HG03045 (cell line): ENCODE results near the gene AGAP1.

Source experiments
- ATAC-seq: cut with Tn5 transposase; IDR thresholded peaks from one replicate; pipeline ENCODE4 v1.9.1; 2021; ENCODE audit warnings: mild to moderate bottlenecking, moderate library complexity; ENCODE audit not compliant: unreplicated experiment

The AGAP1 gene

GRCh38 chr2:236171181-236171679 is 677.4 kb downstream of the AGAP1 start:
- ATAC-seq, result no peak

DNA sequence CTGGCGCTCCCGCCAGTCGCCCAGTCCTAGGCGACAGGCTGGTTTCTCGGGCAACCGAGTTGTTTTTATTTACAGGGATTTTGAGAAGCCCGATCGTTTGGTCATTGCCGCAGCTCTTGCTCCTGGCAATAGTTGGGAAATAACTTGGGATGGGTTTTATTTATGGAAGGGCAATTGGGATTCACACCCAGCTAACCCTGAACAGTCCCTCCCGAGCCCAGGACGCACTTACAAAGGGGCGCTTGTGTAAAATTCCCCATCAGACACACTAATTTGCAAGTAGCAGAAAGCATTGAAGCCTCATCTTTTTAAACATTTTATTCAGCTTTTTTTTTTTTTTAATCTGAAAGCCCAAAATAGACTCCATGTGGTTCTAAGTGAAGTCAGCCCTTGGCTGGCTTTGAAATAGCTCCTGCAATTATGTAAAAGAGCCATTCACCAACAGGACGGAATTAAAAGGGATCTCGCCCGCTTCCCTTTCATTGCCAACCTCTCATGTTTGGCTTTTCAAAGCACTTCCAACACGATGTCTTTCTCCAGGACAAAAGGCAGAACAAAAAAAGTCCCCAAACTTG is 677.9 kb downstream of the AGAP1 start:
- no peak for ATAC-seq

DNA sequence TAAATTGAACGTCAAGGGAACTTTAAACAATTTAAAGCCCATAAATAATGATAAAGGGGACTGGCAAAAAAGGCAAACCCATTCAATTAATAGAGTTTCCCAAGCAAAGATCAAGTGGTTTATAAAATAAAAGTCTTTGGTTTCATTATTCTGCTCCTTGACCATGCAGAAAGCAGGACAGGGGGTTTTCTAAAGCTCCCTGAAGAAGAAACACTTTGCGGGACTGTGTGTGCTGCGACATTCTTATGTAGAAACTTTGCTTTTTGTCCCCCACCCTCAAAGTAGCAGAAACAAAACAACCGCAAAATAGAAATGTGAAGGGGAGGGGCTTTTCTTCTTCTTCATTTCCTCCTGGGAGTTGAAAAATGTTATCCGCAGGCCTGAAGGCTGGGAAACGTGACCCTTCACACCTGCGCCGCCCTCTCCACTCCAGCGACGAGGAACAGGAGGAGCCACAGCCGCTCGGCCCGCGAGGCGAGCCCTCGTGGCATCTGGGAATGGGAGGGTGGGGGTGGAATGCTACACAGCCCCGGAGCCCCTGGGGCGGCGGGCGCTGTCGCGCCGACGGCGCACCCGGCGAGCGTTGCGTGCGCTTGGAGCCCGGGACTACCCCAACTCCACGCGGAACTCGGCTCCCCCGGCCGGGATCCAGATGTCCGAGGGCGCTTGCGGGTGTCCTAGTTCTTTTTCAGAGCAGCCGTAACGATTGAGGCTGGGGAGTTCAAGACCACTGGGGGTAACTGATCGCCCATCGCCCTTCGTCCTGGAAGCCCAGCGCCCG is 678.6 kb downstream of the AGAP1 start:
- ATAC-seq, result no peak

GRCh38 chr2:236173036-236173728 is 679.3 kb downstream of the AGAP1 start:
- ATAC-seq, result no peak

- ATAC-seq, result no peak
Observed at GRCh38 chr2:236173729-236174607, 680.1 kb downstream of the AGAP1 start.

DNA sequence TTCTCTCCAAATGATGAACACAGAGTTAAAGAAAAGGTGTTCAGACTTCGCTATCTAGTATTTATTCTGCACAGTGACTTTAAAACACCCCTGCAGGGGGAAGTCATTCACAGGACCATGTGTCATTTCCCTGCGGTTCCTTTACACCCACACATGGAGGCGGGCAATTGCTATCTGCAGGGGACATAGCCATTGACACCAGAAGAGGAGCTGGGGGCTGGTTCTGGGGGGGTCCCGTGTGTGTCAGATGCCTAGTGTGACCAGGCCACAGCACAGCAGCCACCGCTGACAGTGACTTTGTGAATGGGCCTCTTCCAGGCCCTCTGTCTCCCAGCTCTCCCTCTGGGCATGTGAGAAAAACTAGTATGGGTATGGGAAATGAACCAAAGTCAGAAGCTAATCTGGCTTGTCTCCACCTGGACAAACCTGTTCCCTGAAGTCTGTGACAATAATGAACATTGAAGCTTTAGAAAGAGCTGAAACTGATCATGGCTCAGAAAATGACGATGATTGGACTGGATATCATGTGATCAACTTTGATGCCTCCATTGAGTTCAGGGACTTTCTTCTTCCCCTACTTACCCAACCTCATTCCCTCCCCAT is 681.8 kb downstream of the AGAP1 start:
- ATAC-seq, result no peak

GRCh38 chr2:236176417-236176816 is 682.6 kb downstream of the AGAP1 start:
- no peak for ATAC-seq

GRCh38 chr2:236176951-236177350 is 683.1 kb downstream of the AGAP1 start:
- ATAC-seq, result no peak

DNA sequence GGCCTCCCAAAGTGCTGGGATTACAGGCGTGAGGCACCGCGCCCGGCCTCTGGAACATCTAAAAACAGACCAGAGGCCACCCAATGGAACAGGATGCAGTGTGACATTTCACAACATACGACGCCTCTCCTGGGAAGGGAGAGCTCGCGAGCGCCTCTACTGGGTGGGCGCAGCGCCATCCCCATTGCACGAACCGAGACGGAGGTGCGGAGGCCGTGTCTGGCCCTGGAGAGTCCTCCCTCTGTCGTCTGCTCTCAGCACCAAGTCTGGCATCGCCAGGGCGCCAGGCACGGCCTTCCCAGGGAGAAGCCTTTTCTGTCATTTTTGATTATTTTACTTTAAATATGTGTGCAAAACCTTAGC is 683.7 kb downstream of the AGAP1 start:
- no peak for ATAC-seq

DNA sequence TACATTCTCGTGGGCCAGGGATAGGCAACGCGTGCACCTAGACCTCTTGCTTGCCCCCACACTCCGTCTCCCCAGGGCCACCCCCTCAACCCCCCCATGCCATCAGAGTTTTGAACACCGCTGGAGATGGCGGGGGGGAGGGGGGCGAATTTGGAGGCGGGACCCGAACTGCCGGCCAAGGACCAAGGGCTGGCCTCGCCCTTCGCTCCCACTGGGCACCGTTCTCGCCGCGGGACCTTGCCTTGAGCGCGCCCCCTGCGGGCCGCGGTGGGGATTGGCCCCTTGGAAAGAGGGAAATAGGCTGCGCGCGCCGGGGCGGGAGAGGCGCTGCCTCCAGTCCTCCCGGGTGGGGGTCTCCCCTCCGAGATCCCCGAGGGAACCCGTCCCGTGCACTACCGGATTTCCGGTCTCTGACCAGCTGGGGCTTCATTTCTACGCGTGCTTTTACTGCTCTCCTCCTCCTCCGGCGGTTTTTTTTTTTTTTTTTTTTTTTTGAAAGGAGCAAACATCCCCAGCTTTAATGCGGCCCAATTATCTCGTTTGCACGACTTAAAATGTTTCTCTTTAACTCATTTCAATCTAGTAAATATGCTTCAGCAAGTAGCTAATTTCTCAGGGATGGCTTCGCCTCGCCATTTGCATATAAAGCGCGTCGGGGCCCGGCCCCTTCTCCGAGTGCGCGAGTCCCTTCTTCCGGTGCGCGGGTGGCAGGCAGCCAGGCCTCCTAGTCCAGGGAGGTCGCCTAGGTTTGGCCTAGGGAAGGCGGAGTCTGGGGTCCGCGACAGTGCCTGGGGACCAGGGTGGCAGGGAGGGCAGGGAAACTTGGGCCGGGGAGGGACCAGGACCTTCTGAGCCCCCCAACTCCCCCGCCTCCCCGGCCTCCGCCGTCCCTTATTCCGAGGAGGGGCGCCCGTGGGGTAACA is 684.4 kb downstream of the AGAP1 start:
- no peak for ATAC-seq

- no peak for ATAC-seq
Observed at GRCh38 chr2:236178890-236179235, 685.0 kb downstream of the AGAP1 start.

GRCh38 chr2:236179236-236180075 is 685.6 kb downstream of the AGAP1 start:
- no peak for ATAC-seq

GRCh38 chr2:236180076-236180816 is 686.4 kb downstream of the AGAP1 start:
- no peak for ATAC-seq

- ATAC-seq, result no peak
Observed at GRCh38 chr2:236180831-236181453, 687.1 kb downstream of the AGAP1 start.
